Stimulated activated CD8-positive, alpha-beta memory T cell treated with anti-CD3 and anti-CD28 coated beads, Interleukin-12 subunit alpha, Interleukin-12 subunit beta, amount 100 ng/mL, for 24 hours (primary cell): ENCODE data around the gene IWS1.
"Not testable (repeated sequence)": the region's sequence is repeated elsewhere in the genome, so short reads cannot be mapped to it uniquely, and the experiment has no call there.

Source experiments
- DNase-seq: peaks from one replicate; pipeline ENCODE4 v3.0.0-alpha.2; 2020; ENCODE audit errors: extremely low read depth

IWS1 gene

DNA sequence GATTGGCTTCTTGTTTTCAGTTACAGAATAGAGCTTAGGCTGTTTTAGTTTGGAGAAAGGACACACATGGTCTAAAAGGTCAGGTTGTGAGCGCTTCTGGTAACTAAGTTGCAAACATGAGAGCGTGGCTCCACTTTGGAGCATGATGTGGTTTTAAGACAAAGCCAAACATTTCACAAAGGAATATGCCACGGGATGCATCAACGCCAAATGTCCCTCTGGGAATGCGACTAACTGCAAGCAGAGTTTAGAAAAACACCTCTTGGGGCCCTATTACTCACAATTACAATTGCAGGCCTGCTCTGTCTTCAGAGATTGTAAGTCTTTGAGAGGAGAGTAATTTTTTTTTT lies 34.6 kb upstream of the IWS1 start:
- DNase-seq, result no peak

DNA sequence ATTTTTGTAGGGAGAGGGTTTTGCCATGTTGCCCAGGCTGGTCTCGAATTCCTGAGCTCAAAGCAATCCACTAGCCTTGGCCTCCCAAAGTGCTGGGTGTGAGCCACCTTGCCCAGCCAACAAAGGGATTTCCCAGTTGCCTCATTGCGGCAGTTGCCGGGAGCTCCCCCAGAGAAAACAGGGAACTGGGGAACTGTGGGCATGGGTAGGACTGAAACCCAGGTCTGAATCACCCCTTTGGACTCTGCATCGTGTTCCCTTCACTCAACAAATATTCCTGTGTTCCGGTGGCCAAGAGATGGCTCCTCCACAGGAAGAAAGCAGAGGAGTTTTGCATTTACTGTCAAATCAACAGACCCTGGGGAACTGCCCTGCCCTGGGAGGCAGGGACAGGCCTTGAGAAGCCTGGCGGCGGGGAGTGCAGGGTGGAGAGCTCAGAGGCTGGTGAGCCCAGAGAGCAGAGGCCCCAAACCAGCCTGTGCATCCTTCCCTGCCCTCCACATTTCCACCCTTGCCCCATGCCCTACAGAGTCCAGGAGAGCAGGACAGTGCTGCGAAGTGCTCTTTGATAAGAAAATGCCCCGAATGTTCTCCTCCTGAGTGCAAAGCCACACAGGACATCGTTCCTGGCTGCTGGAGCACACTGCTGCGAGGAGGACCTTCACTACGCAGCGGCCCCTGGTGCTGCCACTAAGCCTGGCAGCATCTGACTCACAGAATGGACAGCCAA lies 34.1 kb upstream of the IWS1 start:
- DNase-seq, result no peak

DNA sequence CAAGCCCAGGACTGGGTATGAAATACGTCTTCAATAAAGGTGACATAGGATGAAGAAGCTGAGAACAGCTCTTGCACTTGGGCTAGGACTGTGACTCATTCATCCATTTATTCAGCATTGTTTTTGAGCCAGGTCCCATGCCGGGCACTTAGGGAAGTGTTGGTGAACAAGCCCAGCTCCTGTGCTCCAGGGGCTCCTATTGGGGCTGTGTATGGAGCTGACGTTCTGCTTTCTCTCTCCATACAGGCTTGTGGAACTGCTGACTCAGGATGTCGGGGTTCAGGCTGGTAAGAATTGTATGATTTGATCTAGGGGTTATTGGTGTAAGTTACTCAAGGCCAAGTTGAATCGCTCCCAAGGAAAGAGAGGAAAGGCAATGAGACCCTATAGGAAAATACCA lies 33.2 kb upstream of the IWS1 start:
- DNase-seq, result no peak

DNA sequence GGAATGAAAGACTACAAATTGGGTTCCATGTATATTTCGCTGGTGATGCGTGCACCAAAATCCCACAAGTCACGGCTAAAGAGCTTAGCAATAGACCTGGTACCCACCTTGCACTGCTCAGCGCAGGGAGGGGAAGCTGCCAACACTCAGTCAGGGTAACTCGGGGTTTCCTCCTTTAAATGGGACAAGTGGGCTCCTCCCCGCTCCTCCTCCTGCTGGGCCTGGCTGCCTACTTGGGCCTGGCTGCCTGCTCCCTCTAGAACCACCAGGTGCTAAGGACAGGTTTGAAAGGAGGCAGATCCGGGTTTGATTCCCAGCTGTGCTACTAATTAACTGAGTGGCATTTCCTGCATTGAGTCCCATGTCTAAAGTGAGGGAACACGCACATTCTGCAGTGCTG lies 32.6 kb upstream of the IWS1 start:
- no peak for DNase-seq

DNA sequence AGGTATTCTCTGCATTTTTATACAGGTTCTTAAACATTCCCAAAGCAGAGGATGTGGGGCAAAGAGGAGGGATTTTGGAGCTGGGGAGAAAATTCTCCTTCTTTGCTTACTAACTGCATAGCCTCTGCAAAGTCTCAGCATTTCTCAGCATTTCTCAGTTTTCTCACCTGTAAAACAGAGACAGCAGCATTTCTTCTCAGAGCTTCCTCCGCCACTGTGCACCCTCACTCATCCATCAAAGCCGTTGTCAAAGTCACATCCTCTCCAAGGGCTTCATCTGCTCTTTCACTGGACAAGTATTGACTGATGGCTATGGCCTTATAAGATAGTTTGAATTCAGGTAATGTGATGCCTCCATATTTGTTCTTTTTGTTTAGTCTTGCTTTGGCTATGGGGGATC lies 26.6 kb upstream of the IWS1 start:
- no peak for DNase-seq

DNA sequence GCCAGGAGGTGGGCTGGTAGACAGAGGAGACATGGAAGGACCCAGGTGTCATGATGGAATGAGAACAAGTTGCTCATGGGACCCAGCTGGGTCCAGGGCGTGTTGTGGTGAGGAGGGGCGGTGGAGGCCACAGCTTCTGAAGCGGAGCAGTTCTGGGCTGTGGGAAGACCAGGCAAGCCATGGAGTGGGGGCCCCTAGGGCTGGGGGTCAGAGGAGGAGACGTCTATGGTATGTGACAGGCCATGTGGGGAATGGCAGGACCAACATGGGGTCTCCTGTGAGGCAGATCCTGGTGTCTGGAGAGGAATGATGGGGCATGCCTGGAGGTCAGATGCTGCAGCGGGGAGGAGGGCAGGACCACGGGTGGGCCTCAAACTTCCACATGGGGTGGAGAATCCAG lies 26.0 kb upstream of the IWS1 start:
- no peak for DNase-seq

DNA sequence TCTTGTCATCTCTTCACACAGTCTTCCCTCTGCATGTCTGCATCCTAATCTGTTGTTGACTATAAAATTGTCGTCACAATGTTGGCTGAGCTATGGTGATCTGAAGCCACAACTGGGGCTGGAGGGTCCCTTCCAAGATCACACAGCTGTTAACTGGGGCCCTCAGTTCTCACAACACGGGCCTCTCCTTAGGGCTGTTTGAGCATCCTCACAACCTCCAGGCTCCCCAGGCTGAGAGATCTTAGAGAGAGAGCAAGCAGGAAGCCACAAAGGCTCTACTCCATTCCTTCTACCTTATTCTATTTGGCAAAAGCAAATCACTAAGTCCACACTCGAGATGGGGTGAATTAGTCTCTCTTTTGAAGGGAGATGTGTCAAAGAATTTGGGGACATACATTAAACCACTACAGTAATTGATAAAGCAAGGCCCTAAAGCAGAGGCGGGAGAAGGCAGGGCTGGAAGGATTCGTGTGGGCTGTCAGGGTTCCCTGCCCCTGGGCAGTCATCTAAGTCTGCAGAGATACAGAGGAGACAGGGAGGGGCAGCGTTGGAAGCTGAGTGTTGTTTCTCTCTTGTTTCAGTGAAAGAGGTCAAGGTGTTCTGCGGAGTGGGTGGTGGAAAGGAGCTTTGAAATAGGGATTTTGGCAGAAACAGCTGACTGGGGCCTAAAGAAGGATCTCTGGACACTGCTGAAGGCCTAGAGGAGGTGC lies 25.1 kb upstream of the IWS1 start:
- DNase-seq, result no peak

DNA sequence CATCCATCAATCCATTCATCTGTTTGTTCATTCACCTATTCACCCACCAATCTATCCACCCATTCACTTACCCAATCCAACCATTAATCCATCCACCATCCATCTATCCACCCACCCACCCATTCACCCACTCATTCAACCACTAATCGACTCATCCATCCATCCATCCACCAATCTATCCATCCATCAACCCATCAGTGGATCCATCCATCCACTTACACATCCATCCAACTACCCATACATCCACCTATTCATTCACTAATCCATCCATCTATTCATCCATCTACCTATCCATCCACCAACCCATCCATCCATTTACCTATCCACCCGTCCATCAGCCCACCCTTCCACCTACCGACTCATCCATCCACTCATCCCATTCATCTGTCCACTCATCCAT lies 20.5 kb upstream of the IWS1 start:
- DNase-seq, result no peak

DNA sequence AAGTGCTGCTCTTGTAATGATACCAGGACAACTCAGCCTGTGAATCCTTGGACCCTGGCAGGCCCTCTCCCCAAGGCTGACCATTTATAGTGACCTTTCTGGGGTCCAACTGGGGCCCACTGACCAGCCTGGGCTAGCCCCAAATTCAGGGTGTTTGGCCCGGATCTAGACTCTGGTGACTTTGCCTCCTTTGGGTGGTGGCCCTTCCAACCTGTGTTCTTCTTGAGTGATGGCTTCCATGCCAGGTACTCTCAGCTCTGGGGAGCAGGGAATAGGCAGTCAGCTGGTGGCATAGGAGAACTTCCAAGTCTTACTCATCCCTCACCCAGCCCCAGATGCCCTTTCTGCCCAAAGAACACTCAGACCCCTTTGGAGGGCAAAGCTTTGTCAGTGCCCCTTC lies 19.5 kb upstream of the IWS1 start:
- no peak for DNase-seq

DNA sequence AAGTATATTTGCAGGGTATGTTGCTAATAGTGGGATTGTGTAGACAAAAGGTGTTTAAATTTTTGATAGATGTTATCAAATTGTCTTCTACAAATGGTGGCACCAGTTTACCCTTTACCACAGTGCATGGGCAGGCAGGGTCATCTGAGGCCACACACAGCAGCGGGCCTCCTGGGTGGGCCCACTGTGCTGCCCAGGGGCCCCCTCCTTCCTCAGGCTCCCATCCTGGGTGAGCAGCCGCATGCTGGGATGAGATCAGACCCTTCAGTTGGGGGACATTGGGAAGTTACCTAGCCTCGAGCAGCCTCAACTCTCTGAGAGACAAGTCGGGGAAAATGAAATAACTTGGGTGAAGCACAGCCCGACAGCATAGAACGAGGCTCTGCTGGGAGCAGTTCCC lies 18.9 kb upstream of the IWS1 start:
- no peak for DNase-seq

DNA sequence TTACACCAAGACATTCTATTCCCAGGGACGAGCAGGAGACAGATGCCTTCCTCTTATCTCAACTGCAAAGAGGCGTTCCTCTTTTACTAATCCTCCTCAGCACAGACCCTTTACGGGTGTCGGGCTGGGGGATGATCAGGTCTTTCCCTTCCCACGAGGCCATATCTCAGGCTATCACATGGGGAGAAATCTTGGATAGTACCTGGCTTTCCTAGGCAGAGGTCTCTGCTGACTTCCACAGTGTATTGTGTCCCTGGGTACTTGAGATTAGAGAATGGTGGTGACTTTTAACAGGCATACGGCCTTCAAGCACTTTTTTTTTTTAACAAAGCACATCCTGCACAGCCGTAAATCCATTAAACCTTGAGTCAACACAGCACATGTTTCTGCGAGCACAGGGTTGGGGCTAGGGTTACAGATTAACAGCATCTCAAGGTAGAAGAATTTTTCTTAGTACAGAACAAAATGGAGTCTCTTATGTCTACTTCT lies 16.8 kb upstream of the IWS1 start:
- DNase-seq, result not testable (repeated sequence)

DNA sequence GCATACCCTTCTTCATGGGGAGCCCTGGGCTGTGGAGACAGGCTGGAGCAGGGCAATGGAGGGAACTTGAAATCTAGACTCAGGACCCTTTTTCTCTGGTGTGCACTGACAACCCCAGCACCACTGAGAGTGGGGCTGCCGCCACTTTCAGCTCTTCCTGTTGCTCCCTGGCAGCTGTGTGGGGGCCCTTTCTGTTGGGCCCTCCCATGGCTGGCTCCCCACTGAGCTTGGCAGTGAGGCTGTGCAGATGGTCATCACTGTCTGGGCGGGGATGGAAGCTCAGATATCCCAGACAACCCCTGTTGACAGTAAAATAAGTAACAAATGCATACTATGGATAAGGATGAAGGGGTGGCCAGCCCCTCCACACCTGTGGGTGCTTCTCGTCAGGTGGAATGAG lies 15.9 kb upstream of the IWS1 start:
- DNase-seq, result no peak

DNA sequence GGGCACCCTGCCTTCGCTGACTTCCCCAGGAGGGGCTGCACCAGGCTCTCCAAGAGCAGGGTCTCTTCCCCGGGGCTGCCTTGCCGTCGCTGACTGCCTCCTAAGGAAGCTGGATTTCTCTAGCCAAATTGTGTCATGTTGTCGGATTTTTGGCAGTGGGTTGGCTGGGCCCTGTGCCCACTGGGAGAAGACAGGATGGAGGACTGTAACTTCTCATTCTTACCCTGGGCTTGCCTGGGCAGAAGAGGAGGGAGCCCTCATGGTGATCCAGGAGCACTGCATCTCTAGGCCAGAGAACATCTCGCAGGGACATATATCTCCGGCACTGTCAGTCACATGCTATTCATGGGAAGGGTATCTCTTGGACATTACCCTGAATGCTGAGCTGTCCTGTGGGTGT lies 15.5 kb upstream of the IWS1 start:
- DNase-seq, result no peak

DNA sequence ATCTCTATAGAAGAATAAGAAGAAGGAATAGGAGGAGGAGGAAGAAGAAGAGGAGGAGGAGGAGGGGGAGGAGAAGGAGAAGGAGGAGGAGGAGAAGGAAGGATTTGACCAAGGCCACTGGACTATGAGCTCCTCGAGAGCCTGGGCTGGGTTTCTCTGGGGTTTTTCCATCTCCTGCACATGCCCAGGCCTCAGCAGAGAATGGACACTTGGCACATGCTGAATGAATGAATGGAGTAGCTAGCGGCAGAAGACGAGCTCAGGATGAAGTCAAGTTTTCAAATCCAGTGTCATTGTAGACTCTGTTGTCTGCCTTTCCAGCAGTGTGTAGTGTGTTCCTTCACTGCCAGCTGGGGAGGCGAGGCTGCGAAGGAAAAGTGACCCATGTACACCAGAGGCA lies 11.4 kb upstream of the IWS1 start:
- DNase-seq, result no peak

DNA sequence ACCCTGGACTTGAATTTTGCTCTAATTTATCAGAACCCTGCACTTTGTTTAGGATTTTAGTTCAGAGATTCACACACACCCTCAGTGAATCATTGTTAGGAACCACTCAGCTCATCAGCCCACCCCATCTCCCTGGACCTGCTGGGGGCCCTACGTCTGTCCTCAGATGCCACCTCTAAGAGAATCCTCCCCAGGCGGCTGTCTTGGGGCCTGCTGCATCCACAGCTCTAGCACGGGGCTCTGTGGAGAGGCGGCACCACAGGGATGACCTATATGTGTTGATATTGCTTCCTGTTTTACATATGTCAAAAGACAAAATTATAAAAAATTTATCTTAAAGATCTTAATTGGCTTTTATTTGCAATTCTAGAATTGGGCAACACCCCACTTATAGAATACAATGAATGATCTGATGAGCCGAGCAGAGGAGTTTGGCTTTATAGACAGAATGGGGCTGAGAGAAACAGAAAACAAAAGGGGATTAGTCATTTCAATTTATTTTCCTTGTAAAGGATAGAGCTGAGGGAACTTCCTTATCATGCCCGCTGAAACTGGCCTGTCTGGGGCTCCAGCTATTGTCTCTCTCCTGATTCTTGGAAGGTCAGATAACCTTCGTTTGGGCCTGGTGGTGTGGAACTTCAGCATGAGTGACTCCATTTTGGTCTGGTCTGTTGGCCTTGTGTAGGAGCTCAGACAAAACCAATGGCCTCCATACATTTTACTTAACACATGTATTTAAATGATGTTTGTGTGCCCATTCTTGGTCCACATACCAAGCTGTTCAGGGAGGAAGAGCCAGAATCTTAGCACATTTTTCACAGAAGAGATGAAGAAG lies 10.6 kb upstream of the IWS1 start:
- DNase-seq, result no peak

DNA sequence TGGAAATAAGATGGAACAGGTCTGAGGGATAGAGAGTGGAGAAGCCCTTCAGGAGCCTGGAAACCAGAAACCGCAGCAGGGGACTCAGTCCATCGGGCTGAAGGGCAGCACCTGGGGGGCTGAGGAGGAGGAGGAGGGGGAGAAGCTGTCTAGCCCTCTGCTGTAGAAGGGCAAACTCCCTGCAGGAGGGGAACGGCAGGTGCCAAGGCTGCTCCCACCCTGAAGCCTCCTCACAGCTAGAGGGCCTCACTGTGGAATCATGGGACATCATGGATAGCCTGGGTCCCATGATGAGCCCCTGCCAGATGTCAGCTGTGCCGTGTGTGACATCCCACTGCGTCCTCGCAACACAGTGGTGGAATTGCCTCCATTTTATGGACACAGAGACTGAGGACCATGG lies 9.6 kb upstream of the IWS1 start:
- DNase-seq, result no peak

DNA sequence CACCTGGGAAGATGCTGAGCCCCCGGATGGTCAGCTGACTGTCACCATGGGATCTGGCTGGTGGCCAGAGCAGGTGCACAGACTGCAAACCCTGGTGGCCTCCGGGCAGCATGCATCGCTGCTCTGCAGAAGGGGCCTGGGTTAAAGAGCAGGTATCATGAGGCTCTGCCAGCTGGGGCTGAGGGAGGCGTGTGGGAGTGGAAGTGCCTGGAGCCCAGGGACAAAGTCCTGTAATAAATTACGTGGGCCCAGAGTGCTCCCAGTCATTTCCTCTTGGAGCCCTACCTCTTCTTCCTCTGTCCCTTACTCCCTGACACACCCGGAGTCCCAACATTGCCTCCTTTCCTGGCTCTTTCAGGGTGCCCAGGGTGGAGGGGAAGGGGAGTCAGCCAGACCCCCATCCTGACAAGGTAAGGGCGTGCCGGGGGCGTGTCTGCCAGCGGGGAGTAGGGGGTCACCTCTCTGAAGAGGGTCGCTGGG lies 9.2 kb upstream of the IWS1 start, which contains the start of gene MYO7B:
Gene MYO7B (plus strand): TSS at position 262 of the 480 bp plus-strand sequence. CDS start 24,040 bp downstream, outside the sequence.
- DNase-seq, result no peak

DNA sequence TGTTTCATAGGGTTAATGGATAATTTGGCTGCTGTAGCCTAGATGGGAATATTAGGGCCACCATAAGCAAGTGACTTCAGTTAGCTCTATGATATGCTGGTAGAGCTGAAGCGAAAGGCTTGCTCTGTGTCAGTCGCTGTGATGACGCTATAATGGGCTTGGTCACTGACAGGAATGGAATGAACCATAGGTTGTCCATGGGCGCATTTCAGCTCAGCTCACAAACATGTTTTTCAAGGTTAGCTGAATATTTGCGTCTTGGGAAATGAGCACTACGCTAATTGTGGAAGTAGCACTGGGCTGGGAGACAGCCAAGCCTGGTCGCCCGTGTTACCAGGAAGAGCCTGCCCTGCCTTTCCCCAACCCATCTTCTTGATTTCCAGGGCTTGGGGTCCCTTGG lies 6.0 kb upstream of the IWS1 start:
- no peak for DNase-seq

DNA sequence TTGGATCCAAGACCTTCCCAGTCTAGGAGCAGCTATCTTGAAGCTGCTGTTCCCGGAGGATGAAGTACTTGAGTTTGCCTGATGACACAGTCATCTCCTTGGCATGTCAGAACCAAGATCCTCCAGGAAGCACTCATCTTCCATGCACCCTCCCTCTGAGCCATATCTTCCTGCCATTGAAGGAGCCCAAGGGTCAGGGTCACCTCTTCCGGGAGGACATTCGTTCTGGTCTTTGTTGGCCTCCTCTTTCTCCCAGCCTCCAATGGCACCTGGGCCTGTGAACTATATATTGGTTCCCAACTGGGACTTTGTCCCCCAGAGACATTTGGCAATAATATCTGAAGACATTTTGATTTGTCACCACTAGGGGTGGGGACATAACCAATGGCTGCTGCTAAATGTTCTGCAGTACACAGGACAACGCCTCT lies 4.9 kb upstream of the IWS1 start:
- no peak for DNase-seq

DNA sequence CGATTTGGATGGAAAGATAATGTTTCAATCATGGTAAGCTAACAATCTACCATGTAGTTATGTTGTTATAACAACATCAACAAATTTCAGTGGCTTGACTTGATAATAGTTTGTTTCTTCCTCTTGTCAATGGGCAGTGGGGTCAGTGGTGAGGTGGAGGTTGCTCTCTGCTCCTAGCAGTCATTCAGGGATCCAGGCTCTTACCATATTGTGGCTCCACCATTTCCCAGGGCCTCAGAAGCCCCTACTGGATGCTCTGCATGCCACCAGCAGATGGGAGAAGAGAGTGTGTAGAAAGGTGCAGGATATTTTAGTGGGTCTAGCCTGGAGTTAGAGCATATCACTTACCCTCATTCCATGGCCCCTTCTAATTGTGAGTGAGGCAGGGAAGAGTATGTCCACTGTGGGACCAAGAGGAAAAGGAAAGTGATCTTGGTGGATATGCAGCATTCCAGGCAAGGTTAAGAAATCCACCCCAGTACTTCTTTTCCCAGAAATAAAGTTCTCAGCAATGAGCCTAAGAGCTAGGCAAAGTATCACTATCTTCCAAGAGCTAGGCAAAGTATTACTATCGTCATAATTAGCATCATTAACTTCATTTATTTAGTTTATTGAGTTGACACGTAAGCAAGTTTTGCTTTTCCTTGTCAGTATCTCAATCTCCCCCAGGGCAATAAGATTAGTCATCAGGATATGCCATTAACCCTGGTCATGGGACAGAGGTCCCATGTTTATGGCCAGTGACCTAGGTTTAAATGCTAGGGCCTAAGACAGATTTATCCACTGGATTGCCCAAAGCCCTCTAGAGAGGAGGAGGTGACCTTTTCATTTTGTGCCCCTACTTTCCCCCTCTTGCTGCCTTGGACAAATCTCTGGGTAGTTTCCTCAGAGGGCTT lies 4.2 kb upstream of the IWS1 start:
- DNase-seq, result no peak

DNA sequence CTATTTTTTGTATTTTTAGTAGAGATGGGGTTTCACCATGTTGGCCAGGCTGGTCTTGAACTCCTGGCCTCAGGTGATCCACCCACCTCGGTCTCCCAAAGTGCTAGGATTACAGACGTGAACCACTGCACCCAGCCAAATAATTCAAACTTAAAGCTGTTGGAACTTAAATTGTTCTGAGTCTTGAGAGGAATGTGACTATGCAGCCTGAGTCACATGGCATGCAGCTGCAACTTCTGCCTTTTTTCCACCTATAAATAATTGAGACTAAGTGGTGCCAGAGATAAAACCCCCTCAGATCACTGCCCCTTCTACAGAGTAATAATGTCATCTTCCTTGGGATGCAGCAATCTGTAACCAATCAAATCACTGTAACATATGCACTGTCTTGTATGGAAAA lies 3.1 kb upstream of the IWS1 start:
- not testable (repeated sequence) for DNase-seq
